Measurements from ENCODE around the gene ABCA6.

Gene ABCA6

GRCh38 chr17:69143151-69143550 lies 1.5 kb upstream of the ABCA6 start:
- no peak for DNase-seq (ENCODE audit: low spot score)

DNA sequence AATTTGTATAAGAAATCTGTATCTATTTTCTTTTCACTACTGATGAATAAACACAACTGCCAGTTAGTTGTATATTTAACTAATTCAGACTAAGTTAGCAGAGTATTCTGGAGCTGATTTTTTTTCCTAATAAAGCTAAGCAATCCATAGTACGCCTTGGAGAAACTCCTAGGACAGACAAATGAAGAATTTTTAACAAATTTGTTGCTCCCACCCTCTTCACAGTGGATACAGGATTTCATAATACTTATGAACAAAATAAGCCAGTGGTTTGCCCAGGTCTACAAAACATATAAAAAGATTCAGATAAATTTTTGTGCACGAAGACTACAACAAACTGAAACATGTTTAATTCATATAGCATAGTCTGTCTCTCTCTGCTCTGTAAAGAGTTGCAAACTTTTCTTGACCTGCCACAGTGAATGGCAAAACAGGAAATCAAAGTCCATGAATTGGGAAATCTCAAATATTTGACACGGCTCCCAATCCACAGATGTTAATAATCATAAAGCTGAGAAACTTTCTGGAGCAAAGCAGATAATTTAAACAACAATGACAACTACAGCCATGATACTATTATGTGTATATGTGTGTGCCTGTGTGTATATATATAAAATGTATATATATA lies 594 bp upstream of the ABCA6 start:
- DNase-seq (ENCODE audit: low spot score) = peak; percentile 24

GRCh38 chr17:69134112-69134511 lies 7.6 kb downstream of the ABCA6 start:
- no peak for DNase-seq (ENCODE audit: low spot score)

DNA sequence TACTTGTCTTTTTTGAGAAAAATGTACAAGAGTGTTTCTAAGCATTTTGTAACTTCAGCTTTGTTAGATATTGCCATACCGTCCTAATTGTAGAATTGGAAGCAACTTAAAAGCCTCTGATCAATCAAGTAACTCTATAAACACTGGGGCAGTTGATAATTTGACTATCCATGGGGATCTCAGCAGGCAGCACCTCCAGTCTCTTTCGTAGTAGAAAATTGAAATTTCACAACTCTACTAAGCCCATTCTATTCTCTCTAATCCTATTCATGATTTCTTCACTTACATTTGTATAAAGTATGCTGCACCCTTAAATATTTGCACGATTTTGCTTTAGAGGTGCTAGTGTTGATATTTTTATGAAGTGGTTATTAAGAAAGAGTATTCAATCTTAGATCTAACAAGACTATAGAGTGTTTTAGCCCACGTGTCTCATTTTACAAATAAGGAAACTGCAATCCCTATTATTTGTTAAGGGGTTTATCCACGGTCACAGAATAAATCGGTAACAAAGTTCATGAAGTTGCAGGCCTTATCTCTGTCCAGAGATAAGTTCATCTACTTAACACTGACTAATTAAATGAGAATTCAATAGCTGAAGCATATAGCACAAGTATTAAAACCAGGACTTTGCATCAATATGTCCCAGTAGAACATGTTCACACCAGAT lies 10.9 kb downstream of the ABCA6 start:
- no peak for DNase-seq (ENCODE audit: low spot score)

- DNase-seq (ENCODE audit: low spot score) = no peak
These were observed 18.1 kb downstream of the ABCA6 start for GRCh38 chr17:69123626-69124025.

DNA sequence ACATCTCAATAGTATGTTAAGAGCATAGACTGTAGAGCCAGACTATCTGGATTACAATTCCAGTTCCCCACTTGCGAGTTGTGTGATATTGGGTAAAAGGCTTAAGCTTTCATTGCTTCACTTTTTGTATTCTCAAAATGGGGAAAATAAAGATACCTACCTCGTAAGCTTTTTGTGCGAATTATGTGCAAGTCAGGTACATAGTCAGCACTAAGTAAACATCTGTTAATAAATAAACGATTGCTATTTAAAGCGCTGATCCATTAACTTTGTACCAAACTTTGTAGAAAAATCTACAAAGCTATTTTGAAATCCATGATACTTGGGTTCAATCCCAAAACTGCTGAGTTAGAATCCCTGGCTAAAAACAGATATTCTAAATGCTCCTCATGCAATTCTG lies 19.6 kb downstream of the ABCA6 start:
- no peak for DNase-seq (ENCODE audit: low spot score)

DNA sequence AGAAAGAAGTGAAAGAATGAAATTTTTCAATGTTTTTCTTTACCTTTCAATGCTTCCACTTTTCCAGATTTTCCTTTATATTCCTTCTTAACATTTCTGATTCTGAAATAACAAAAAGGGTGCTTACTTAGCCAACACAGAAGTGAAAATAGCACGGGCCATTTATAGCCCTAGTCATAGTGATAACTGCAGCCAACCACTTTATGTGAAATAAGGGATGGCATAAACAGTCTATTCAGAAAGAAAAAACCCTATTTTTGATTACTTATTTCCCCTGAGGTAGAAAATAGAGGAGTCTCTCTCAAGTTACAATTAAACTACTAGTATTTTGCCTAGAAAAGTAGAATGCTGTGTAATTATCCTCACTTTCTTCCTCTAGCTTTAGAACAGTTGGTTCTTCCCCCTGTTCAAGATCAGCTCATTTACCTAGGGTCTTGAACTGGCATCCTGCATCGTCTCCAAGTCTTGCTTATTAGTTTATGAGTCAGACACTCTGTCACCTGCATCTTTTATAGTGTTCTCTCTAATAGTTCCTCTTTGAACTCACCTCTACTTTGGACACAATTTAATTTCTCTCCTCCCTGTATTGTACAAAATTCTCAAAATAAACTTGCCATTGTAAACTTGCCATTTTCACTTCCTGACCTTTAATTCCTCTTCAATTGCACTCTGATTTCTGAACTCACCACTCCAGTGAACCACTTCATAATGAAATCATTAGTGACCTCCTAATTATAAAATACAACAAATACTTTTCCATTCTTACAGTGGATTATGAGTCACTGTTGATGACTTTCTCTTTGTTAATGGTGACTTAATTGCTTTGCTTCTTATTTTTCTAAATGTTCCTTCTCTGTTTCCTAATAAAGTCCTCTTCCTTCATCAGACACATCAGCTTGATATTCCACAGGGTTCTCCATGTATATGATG lies 23.6 kb downstream of the ABCA6 start:
- DNase-seq (ENCODE audit: low spot score) = no peak

DNA sequence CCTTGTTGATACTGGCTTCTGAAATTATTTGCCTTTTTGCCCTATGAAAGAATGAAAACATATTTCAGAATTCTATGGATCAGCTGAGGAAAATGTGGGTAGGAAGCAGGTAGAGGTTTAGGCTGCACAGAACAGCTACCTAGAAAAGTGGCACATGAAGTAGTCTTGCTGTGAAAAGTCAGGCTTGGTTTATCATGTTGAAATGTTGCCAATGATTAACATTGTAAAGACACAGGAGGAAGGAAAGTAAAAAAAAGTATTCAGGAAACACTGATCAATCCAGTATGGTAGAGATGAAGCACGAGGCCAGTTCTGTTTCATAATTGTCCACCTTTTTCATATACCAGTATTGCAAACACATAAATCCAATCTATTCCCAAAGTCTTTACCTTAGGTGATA lies 29.9 kb downstream of the ABCA6 start:
- no peak for DNase-seq (ENCODE audit: low spot score)

DNA sequence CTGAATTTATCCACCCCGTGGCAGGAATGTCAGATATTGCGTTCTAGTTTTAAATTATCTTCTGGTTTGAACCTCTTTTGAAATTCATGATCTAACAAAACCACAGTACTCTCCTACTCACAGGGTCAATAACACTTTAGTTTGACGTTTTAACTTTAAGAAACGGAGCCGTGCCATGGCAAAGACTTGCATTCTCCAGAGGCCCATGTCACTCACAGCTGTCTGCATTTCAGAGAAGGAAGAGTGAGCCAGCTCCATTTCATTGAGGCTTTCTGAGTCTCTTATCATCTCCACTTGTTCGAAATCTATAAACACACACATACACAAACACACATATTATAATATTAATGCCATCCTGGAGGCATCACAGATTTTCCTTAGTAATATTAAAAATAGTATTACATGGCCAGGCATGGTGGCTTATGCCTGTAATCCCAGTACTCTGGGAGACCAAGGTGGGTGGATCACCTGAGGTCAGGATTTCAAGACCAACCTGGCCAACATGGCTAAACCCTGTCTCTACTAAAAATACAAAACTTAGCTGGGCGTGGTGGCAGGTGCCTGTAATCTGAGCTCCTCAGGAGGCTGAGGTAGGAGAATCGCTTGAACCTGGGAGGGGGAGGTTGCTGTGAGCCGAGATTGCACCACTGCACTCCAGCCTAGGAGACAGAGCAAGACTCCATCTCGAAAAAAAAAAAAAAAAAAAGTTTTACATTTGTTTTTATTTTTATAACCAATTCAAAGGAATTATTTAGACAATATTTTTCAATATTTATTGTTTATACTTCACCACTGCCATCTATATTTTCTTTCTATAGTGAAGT lies 35.6 kb downstream of the ABCA6 start:
- DNase-seq (ENCODE audit: low spot score) = no peak

DNA sequence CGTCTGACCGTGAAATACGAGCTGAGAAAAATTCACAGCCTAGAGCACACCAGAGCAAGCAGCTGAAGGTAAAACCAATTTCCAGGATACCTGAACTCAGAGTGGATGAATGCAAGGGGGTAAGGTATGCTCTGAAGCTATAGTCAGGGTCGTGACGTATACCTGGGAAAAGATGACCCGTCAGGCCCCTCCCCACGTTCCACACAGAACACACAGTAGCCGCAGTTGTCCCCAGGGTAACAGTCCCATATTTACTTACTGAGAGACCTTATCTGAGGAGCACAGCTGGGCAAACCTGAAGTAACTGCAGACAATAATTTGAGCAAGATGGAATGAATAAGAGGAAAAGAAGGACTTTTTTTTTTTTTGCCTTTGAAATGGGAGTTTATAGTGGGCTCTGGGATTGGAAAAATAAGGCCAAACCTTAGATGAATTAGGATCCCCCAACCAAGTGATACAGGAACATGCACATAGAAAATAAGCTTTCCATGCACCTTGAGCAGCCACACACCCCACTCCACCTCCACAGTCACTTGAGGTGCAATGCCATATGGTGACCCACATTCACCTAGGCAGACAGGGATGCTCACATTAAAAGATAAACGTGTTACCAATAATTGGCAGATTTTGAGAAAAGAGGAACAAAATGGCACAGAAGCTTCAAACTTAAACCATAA lies 38.0 kb downstream of the ABCA6 start:
- no peak for DNase-seq (ENCODE audit: low spot score)

DNA sequence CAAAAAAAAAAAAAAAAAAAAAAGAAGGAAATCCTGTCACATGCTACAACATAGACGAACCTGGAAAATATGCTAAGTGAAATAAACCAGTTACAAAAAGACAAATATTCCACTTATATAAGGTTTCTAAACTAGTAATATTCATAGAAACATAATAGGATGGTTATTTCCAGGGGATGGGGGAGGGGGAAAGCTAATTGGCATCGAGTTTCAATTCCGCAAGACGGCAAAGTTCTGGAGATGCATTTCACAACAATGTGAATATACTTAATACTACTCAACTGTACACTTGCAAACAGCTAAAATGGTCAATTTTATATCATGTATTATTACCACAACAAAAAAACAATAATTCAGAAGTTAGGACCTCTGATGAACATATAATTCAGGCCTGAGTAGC lies 43.1 kb downstream of the ABCA6 start:
- DNase-seq (ENCODE audit: low spot score) = no peak

- DNase-seq (ENCODE audit: low spot score) = no peak
These were observed 45.2 kb downstream of the ABCA6 start for GRCh38 chr17:69096541-69096940.

DNA sequence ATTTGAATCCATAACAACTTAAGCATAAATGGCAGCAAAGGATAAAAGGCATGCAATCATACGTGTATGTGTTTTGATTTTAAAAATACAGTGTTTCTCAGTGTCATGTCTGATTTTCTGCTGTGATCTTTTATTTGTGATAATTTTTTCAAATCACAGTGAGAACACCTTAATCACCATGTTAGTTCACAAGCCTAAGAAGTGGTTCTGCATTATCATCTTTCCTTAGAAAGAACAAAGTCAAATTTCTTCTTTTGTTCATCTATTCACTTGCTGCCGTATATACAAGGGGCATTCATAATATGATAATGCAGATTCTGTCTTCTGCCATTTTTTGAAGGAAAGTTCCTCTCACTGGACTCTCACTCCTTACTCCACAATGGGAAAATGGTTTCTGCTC lies 47.7 kb downstream of the ABCA6 start:
- no peak for DNase-seq (ENCODE audit: low spot score)

- DNase-seq (ENCODE audit: low spot score) = no peak
These were observed 48.4 kb downstream of the ABCA6 start for GRCh38 chr17:69093279-69093789.

- DNase-seq (ENCODE audit: low spot score) = no peak
These were observed 51.3 kb downstream of the ABCA6 start for GRCh38 chr17:69090365-69090764.

DNA sequence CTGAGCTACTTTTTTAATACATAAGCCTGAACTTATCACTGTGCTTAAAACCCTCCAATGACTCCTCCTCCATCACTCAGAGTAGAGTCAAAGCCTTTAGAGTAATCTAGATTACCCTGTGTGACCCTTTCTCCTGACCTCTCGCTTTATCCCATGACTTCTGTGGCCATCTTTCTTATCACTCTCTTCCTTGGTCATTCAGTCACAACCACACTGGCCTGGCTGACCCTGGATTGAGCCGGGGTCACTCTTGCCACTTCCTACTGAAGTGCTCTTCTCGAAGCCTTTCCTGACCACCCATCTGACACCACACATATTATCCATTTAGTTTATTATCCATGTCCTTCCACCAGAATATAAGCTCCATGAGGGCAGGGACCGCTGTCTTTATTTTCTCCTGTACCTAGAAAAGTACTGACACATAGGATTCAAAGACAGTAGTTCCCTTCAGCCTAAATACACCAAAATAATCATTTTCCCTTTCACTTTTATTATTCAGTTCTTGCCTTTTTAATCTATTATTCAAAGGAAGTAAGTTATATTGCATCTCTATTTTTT lies 53.0 kb downstream of the ABCA6 start:
- DNase-seq (ENCODE audit: low spot score) = no peak

DNA sequence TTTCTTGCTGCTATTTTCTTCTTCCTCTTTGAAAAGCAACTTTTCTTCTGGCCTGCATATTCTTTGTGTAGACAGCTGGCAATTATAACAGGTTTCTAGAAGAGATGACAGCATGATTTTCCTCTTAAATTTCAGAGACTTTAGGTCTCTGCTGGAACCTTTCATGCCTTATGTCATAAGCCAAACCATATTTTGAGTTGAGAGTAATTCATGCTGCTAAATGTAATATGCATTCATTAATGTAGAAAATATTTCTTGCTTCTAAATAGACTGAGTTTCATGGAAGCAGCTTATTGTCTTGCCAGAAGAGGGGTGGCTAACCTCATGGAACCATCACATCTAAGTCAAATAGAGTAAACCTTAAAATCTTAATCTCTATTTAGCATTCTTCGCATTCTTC lies 55.1 kb downstream of the ABCA6 start:
- no peak for DNase-seq (ENCODE audit: low spot score)

DNA sequence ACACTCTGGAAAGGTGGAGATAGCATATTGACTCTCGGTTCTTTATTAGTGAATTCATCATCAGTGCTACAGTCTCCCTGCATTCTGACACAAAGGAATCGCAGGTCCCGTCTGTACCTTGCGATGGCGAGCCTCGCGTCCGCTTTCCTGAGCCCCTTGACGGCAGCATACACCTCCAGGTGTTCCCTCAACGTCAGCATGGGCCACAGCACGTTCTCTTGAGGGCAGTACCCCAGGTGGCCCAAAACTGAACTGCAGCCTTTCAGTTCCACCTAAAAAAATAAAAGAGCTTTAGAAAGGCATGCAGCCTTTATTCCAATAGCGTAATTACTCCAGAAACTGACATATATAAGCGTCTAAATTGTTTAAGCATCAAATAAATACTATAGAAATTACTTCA lies 56.8 kb downstream of the ABCA6 start:
- peak; percentile 4 for DNase-seq (ENCODE audit: low spot score)

GRCh38 chr17:69082696-69083095 lies 59.0 kb downstream of the ABCA6 start:
- DNase-seq (ENCODE audit: low spot score) = no peak

DNA sequence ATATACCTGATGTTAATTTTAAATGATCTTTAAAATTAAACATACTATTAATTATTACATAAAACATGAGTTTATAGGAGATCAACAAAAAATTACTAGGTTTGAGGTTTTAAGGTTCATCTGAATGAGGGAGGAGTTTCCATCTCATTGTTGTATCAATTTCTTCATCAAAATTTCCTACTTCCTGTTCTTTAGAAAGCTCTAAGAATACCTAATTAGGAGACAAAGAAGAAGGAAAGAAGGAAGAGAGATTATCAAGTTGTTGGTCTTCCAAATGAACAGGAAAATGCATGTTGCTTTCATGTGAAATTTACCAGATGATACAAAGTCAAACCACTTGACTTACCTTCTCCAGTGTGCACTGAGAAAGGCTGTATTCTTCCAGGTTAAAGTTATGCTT lies 62.8 kb downstream of the ABCA6 start:
- DNase-seq (ENCODE audit: low spot score) = no peak

- no peak for DNase-seq (ENCODE audit: low spot score)
These were observed 65.9 kb downstream of the ABCA6 start for GRCh38 chr17:69075823-69076222.
